Measurements from ENCODE around the gene GIT2. TPM values are rescaled to one million over a fixed set of nuclear protein-coding genes. Genes with fewer than 3 reads are reported as not detected.
A peak's percentile ranks its signal among the peaks of the same experiment; 100 is the strongest.

Gene GIT2
- total and polyA plus RNA-seq, 2 of the 13 experiments (the other 11 are each of a cell fraction or from before 2014, with no cell fraction given) = 18.4 to 19.8 TPM

DNA sequence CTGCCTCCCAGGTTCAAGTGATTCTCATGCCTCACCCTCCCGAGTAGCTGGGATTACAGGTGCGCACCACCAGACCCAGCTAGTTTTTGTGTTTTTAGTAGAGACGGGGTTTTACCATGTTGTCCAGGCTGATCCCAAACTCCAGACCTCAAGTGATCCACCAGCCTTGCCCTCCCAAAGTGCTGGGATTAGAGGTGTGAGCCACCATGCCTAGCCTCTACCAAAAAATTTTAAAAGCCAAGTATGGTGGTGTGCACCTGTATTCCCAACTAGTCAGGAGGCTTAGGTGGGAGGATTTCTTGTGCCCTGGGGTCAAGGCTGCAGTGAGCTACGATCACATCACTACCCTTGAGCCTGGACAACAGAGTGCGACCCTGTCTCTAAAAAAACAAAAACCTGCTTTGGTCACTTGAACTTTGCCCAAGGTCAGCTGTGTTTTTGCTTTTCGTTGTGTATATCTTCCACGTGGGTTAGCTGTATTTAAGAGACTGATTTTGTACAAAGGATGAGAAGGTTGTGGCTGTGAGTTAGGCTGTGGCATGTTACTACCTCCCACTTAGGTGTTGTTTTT is 39.5 kb upstream of the GIT2 start (continued):
- TF ChIP-seq, protein P1, sequence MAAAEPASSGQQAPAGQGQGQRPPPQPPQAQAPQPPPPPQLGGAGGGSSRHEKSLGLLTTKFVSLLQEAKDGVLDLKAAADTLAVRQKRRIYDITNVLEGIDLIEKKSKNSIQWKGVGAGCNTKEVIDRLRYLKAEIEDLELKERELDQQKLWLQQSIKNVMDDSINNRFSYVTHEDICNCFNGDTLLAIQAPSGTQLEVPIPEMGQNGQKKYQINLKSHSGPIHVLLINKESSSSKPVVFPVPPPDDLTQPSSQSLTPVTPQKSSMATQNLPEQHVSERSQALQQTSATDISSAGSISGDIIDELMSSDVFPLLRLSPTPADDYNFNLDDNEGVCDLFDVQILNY (CRISPR knock-in tag; conservative IDR thresholded peaks at IDR 0.05) = no peak
- TF ChIP-seq NFATC3 (CRISPR knock-in tag; IDR thresholded peaks at IDR 0.05) (no peak), ZC3H13 (CRISPR knock-in tag; IDR thresholded peaks at IDR 0.05) (no peak), GLI4 (CRISPR knock-in tag; IDR thresholded peaks at IDR 0.05; ENCODE audit: borderline replicate concordance) (no peak), CENPT (CRISPR knock-in tag; IDR thresholded peaks at IDR 0.05; ENCODE audit: low read depth) (no peak), ARNT2 (CRISPR knock-in tag; IDR thresholded peaks at IDR 0.05; ENCODE audit: low read depth) (no peak), SAP130 (CRISPR knock-in tag; IDR thresholded peaks at IDR 0.05; ENCODE audit: low read depth) (peak; percentile 90), PCBP1 (IDR thresholded peaks at IDR 0.05; ENCODE audit: borderline replicate concordance, low read depth, low read length) (no peak), NFKB2 (CRISPR knock-in tag; IDR thresholded peaks at IDR 0.05; ENCODE audit: borderline replicate concordance) (no peak), NCOA1 (CRISPR knock-in tag; IDR thresholded peaks at IDR 0.05) (no peak), DNMT1 (CRISPR knock-in tag; IDR thresholded peaks at IDR 0.05) (no peak), PHF21A (CRISPR knock-in tag; IDR thresholded peaks at IDR 0.05) (no peak), FOXK2 (IDR thresholded peaks at IDR 0.05) (peak; percentile 62; the same call in 1 of the 2 replicates), ZNF468 (CRISPR knock-in tag; IDR thresholded peaks at IDR 0.05) (no peak)
- TF ChIP-seq, protein P2, sequence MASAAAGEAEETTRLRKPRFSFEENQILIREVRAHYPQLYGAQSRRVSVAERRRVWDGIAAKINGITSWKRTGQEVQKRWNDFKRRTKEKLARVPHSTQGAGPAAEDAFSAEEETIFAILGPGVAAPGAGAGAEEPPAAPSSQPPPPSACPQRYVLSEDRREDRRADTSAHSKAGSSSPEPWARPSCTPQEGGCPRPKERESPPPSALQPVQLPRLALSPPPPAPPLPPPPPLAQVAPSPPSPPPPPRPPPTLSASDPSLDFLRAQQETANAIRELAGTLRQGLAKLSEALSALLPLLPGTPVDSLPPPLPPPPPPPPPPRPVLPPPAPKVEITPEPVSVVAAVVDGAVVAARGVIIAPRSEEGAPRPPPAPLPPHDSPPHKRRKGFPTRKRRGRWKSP (CRISPR knock-in tag; IDR thresholded peaks at IDR 0.05) = no peak
- TF ChIP-seq, protein P3, sequence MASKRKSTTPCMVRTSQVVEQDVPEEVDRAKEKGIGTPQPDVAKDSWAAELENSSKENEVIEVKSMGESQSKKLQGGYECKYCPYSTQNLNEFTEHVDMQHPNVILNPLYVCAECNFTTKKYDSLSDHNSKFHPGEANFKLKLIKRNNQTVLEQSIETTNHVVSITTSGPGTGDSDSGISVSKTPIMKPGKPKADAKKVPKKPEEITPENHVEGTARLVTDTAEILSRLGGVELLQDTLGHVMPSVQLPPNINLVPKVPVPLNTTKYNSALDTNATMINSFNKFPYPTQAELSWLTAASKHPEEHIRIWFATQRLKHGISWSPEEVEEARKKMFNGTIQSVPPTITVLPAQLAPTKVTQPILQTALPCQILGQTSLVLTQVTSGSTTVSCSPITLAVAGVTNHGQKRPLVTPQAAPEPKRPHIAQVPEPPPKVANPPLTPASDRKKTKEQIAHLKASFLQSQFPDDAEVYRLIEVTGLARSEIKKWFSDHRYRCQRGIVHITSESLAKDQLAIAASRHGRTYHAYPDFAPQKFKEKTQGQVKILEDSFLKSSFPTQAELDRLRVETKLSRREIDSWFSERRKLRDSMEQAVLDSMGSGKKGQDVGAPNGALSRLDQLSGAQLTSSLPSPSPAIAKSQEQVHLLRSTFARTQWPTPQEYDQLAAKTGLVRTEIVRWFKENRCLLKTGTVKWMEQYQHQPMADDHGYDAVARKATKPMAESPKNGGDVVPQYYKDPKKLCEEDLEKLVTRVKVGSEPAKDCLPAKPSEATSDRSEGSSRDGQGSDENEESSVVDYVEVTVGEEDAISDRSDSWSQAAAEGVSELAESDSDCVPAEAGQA (IDR thresholded peaks at IDR 0.05; ENCODE audit: low read depth) = no peak
- TF ChIP-seq, protein P3 (CRISPR knock-in tag; IDR thresholded peaks at IDR 0.05; ENCODE audit: borderline replicate concordance) = no peak

All from HepG2 (cell line).